CD4-positive, alpha-beta T cell (primary cell): Measurements from ENCODE around the gene ARIH2. TPM values are rescaled to one million over a fixed set of nuclear protein-coding genes. Genes with fewer than 3 reads are reported as not detected.

Experiments
- ATAC-seq: fragments of 200-7000 bp; cut with Tn5 transposase; one replicate; pipeline ENCODE4 v1.10.0; 2022; ENCODE audit warnings: mild to moderate bottlenecking; ENCODE audit not compliant: poor library complexity
- CTCF ChIA-PET: fragments of 350-600 bp; sonication (Branson Sonifier 250); formaldehyde crosslinking; loops from one replicate; lab custom pipeline; 2021; ENCODE audit warnings: antibody characterized with exemption, inconsistent platforms; lab: Charles Lee
- POLR2A ChIA-PET: fragments of 350-600 bp; sonication (Branson Sonifier 250); formaldehyde crosslinking; loops from one replicate; lab custom pipeline; 2021; ENCODE audit warnings: antibody characterized with exemption, inconsistent platforms; lab: Charles Lee
- DNase-seq, 14 experiments: peaks; one replicate each; pipeline ENCODE4 v3.0.0-alpha.2; 2013 to 2020; ENCODE audit warnings: mixed read lengths in 2 of 14
- H3K27ac ChIP-seq, 2 donors: one replicate each; pipeline versions ENCODE4 v1.5.1 to v1.7.0; 2013; ENCODE audit warnings: low read length in 2 of 2, low read depth in 1 of 2, mild to moderate bottlenecking in 1 of 2
- H3K27me3 ChIP-seq, 2 experiments: 1 replicate in 1 of 2; 2 replicates in 1 of 2; pipeline versions ENCODE4 v1.6.1 to v1.7.0; 2013; ENCODE audit warnings: low read length in 2 of 2, control low read depth in 1 of 2, mild to moderate bottlenecking in 1 of 2, moderate library complexity in 1 of 2; ENCODE audit not compliant: insufficient read depth in 2 of 2, control insufficient read depth in 1 of 2
- H3K36me3 ChIP-seq: one replicate; pipeline ENCODE4 v1.6.1; 2013; ENCODE audit warnings: low read length, control low read depth; ENCODE audit not compliant: insufficient read depth
- H3K4me1 ChIP-seq: one replicate; pipeline ENCODE4 v1.6.1; 2013; ENCODE audit warnings: low read length, control low read depth; ENCODE audit not compliant: insufficient read depth
- H3K4me3 ChIP-seq: one replicate; pipeline ENCODE4 v1.5.1; 2013; ENCODE audit warnings: mild to moderate bottlenecking, low read length, moderate library complexity
- H3K9me3 ChIP-seq, 2 experiments: 1 replicate in 1 of 2; 2 replicates in 1 of 2; pipeline versions ENCODE4 v1.6.1 to v1.7.0; 2013; ENCODE audit warnings: low read length in 2 of 2, mild to moderate bottlenecking in 2 of 2, control low read depth in 1 of 2, moderate library complexity in 1 of 2; ENCODE audit not compliant: control insufficient read depth in 1 of 2, insufficient read depth in 1 of 2
- H3K27ac Mint-ChIP-seq: one replicate; pipeline ENCODE4 v1.8.0; 2020; ENCODE audit warnings: mixed read lengths
- H3K27me3 Mint-ChIP-seq: one replicate; pipeline ENCODE4 v1.8.0; 2021; ENCODE audit warnings: mixed read lengths
- H3K36me3 Mint-ChIP-seq: one replicate; pipeline ENCODE4 v1.8.0; 2021; ENCODE audit warnings: low read depth, mixed read lengths
- H3K4me1 Mint-ChIP-seq: one replicate; pipeline ENCODE4 v1.8.0; 2021; ENCODE audit warnings: low read depth, mixed read lengths
- H3K4me3 Mint-ChIP-seq: one replicate; pipeline ENCODE4 v1.8.0; 2020; ENCODE audit warnings: mild to moderate bottlenecking, mixed read lengths
- H3K9me3 Mint-ChIP-seq: one replicate; pipeline ENCODE4 v1.8.0; 2020; ENCODE audit warnings: mixed read lengths
- CTCF ChIP-seq: fragments of 200-600 bp; IDR thresholded peaks from one replicate; pipeline ENCODE4 v1.8.0; 2022; ENCODE audit warnings: antibody characterized with exemption, mild to moderate bottlenecking
- intact Hi-C, 2 experiments: fragments of 100-400 bp; cut with DNase I in 1 of 2; cut with micrococcal nuclease in 1 of 2; formaldehyde crosslinking; loops; one replicate each; pipeline versions ENCODE4 v1.15.1 to v1.9.0; 2023 to 2025; cut with DNase I, micrococcal nuclease
- total RNA-seq, 174 experiments: library from RNA in 2 of 174; stranded (reverse) in 2 of 174; gene quantifications; one replicate each; pipeline ENCODE4 v1.2.3 and lab custom pipeline; 2021 to 2026

Gene ARIH2
- total RNA-seq, 2 experiments from 2014 or later = 182 TPM

- intact Hi-C loops = loop anchor here in 1 of 2 experiments (5.0 to 10.0 kb wide), 3 partner anchors 309 to 908 kb away; partner anchors contain the start of genes APEH and IP6K2
- Histone ChIP-seq H3K27ac (no peak overlapping the region), H3K9me3 (no peaks in the 10 kb centered on the region), H3K27me3 (no peaks in the 10 kb centered on the region), H3K36me3 (peaks cover 61% of the 10 kb centered on the region), H3K4me3 (no peak overlapping the region), H3K4me1 (peaks cover 54% of the 10 kb centered on the region)
- DNase-seq = no peak
- H3K4me3 Mint-ChIP-seq = peak overlapping the region; percentile 63
- H3K27me3 Mint-ChIP-seq = no peaks in the 10 kb centered on the region
- ChIA-PET CTCF (interaction anchor here (1.4 kb wide), 1 partner anchor 39 kb away, joined by 7 read pairs; no protein-coding TSS in a partner anchor), POLR2A (interaction anchor here (1.2 to 12.0 kb wide), 2 partner anchors 20 to 67 kb away, joined by 6 to 331 read pairs; partner anchors contain the start of genes QRICH1 and WDR6)
- peak overlapping the region; percentile 93 for H3K27ac Mint-ChIP-seq
- no peaks in the 10 kb centered on the region for H3K9me3 Mint-ChIP-seq
- no peak for TF ChIP-seq CTCF
- ATAC-seq = no peak
- peaks cover 41% of the 10 kb centered on the region for H3K4me1 Mint-ChIP-seq
- peaks cover 84% of the 10 kb centered on the region for H3K36me3 Mint-ChIP-seq
These were observed 107.9 kb downstream of the ARIH2 start for GRCh38 chr3:49026536-49026935.

GRCh38 chr3:49027634-49028033 is 109.0 kb downstream of the ARIH2 start:
- no peaks in the 10 kb centered on the region for H3K27me3 ChIP-seq
- H3K4me3 Mint-ChIP-seq = peak overlapping the region; percentile 88
- peak overlapping the region in 1 of 2 donors; percentile 32 for H3K27ac ChIP-seq
- H3K27me3 Mint-ChIP-seq = no peaks in the 10 kb centered on the region
- CTCF ChIA-PET = interaction anchor here (2.2 kb wide), 1 partner anchor 40 kb away, joined by 29 read pairs; no protein-coding TSS in a partner anchor
- peaks cover 86% of the 10 kb centered on the region for H3K36me3 Mint-ChIP-seq
- H3K4me3 ChIP-seq = no peak overlapping the region
- intact Hi-C loops = loop anchor here (2.0 to 10.0 kb wide), 4 partner anchors 39 to 907 kb away; partner anchors contain the start of genes APEH (in 1 of the 2) and IP6K2 (in 1 of the 2)
- TF ChIP-seq CTCF = no peak
- H3K9me3 ChIP-seq = no peaks in the 10 kb centered on the region
- peaks cover 47% of the 10 kb centered on the region for H3K4me1 ChIP-seq
- ATAC-seq (no peak), DNase-seq (no peak)
- H3K27ac Mint-ChIP-seq = peak overlapping the region; percentile 93
- no peaks in the 10 kb centered on the region for H3K9me3 Mint-ChIP-seq
- POLR2A ChIA-PET = interaction anchor here (2.2 to 12.0 kb wide), 3 partner anchors 10 to 66 kb away, joined by 23 to 331 read pairs (median 42); partner anchors contain the start of genes DALRD3, QRICH1 and WDR6
- H3K36me3 ChIP-seq = peaks cover 72% of the 10 kb centered on the region
- peaks cover 41% of the 10 kb centered on the region for H3K4me1 Mint-ChIP-seq

GRCh38 chr3:49028298-49028672 is 109.6 kb downstream of the ARIH2 start:
- ChIA-PET POLR2A (interaction anchor here (0.8 to 2.3 kb wide), 9 partner anchors 8 to 312 kb away, joined by 3 to 60 read pairs (median 23); partner anchors contain the start of genes DALRD3, P4HTM, QARS1 and QRICH1), CTCF (interaction anchor here (1.6 to 2.2 kb wide), 3 partner anchors 38 to 66 kb away, joined by 8 to 29 read pairs (median 16); partner anchors contain the start of genes P4HTM and QRICH1)
- Mint-ChIP-seq H3K9me3 (no peaks in the 10 kb centered on the region), H3K27me3 (no peaks in the 10 kb centered on the region), H3K4me3 (peak overlapping the region; percentile 88), H3K27ac (peak overlapping the region; percentile 93), H3K36me3 (peaks cover 86% of the 10 kb centered on the region), H3K4me1 (peaks cover 35% of the 10 kb centered on the region)
- ATAC-seq (no peak), DNase-seq (no peak)
- H3K4me1 ChIP-seq = peaks cover 41% of the 10 kb centered on the region
- TF ChIP-seq CTCF = no peak
- H3K4me3 ChIP-seq = peak overlapping the region; percentile 82
- peaks cover 74% of the 10 kb centered on the region for H3K36me3 ChIP-seq
- intact Hi-C loops = loop anchor here (2.0 to 10.0 kb wide), 4 partner anchors 39 to 907 kb away; partner anchors contain the start of genes APEH (in 1 of the 2) and IP6K2 (in 1 of the 2)
- H3K9me3 ChIP-seq = no peaks in the 10 kb centered on the region
- H3K27me3 ChIP-seq = no peaks in the 10 kb centered on the region
- H3K27ac ChIP-seq = peak overlapping the region; percentile 87 to 94
